Hepatocyte (in vitro differentiated cells): ENCODE data around the gene DEFB113.

Source experiments
- EZH2 ChIP-seq: fragments of 200-600 bp; sonication (generic); IDR thresholded peaks from 2 replicates; pipeline ENCODE4 v1.6.1; 2016; ENCODE audit warnings: antibody characterized with exemption, mild to moderate bottlenecking, borderline replicate concordance
- TF ChIP-seq, protein P1 (sequence below): fragments of 200-600 bp; sonication (generic); IDR thresholded peaks from 2 replicates; pipeline ENCODE4 v1.5.1; 2016; ENCODE audit warnings: antibody characterized with exemption, mild to moderate bottlenecking; ENCODE audit not compliant: poor library complexity

DNA sequence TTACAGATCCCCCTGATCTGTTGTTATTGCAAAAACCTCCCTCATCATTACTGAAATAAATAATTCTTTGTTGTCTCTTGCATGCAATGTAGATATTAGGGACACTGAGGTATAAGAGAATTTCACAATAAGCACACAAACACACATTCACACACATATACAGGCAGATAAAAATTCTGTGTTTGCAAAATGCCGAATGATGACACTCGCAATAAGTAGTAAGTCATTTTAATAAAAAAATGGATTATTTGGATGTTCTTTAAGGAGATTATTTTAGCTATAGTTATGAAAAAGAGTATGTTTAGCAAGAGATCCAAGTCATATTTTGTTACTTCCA lies 19.0 kb downstream of the DEFB113 start:
- TF ChIP-seq, protein P1, sequence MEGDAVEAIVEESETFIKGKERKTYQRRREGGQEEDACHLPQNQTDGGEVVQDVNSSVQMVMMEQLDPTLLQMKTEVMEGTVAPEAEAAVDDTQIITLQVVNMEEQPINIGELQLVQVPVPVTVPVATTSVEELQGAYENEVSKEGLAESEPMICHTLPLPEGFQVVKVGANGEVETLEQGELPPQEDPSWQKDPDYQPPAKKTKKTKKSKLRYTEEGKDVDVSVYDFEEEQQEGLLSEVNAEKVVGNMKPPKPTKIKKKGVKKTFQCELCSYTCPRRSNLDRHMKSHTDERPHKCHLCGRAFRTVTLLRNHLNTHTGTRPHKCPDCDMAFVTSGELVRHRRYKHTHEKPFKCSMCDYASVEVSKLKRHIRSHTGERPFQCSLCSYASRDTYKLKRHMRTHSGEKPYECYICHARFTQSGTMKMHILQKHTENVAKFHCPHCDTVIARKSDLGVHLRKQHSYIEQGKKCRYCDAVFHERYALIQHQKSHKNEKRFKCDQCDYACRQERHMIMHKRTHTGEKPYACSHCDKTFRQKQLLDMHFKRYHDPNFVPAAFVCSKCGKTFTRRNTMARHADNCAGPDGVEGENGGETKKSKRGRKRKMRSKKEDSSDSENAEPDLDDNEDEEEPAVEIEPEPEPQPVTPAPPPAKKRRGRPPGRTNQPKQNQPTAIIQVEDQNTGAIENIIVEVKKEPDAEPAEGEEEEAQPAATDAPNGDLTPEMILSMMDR: no peak
- no peak for TF ChIP-seq EZH2
